Kidney (tissue), 14 donors: ENCODE measurements around the gene AKAP14. TPM values are rescaled to one million over a fixed set of nuclear protein-coding genes. Genes with fewer than 3 reads are reported as not detected.
"Not testable (repeated sequence)": the region's sequence is repeated elsewhere in the genome, so short reads cannot be mapped to it uniquely, and the experiment has no call there.

Source experiments
- DNase-seq, 5 donors: peaks; one replicate each; pipeline ENCODE4 v3.0.0-alpha.2; 2013 to 2020
- FAIRE-seq: peaks from 2 replicates; lab custom pipeline; 2012; peaks lifted over from hg19 to GRCh38; lab: Jason Lieb, UNC
- H3K27ac ChIP-seq, 2 donors: one replicate each; pipeline ENCODE4 v1.7.0; 2013; ENCODE audit warnings: low read depth in 2 of 2, low read length in 2 of 2, inconsistent platforms in 1 of 2
- H3K27me3 ChIP-seq: one replicate; pipeline ENCODE4 v1.7.1; 2013; ENCODE audit warnings: low read length, inconsistent platforms; ENCODE audit not compliant: control insufficient read depth, insufficient read depth
- H3K36me3 ChIP-seq, 3 donors: one replicate each; pipeline versions ENCODE4 v1.7.0 to v1.7.1; 2013; ENCODE audit warnings: low read length in 3 of 3, control low read depth in 1 of 3, inconsistent platforms in 1 of 3; ENCODE audit not compliant: insufficient read depth in 3 of 3, control insufficient read depth in 2 of 3
- H3K4me1 ChIP-seq, 3 donors: one replicate each; pipeline versions ENCODE4 v1.7.0 to v1.7.1; 2013; ENCODE audit warnings: low read length in 3 of 3, inconsistent platforms in 1 of 3, low read depth in 1 of 3; ENCODE audit not compliant: control insufficient read depth in 2 of 3, insufficient read depth in 2 of 3
- H3K4me3 ChIP-seq, 3 donors: one replicate each; pipeline versions ENCODE4 v1.7.0 to v1.8.1; 2013; ENCODE audit warnings: low read length in 3 of 3, control low read depth in 1 of 3, inconsistent platforms in 1 of 3
- H3K9ac ChIP-seq, 3 donors: one replicate each; pipeline versions ENCODE4 v1.7.0 to v1.7.1; 2013; ENCODE audit warnings: low read length in 3 of 3, control low read depth in 1 of 3, inconsistent platforms in 1 of 3
- H3K9me3 ChIP-seq, 3 donors: one replicate each; pipeline versions ENCODE4 v1.7.0 to v1.7.1; 2013; ENCODE audit warnings: low read length in 3 of 3, control low read depth in 1 of 3, inconsistent platforms in 1 of 3; ENCODE audit not compliant: control insufficient read depth in 2 of 3, insufficient read depth in 1 of 3
- intact Hi-C: fragments of 100-400 bp; cut with DNase I; formaldehyde crosslinking; loops from one replicate; pipeline ENCODE4 v1.11.1; 2022
- polyA plus RNA-seq: library from polyadenylated mRNA; stranded (reverse); fragments of 350-450 nt; fragmentation: Illumina TruSeq; extraction: RNeasy Lipid Tissue Mini Kit (QIAGEN cat#74804); gene quantifications from one replicate; pipeline ENCODE4 v1.2.3, GENCODE V29; 2014; ENCODE audit warnings: low read depth, low replicate concordance; ENCODE audit not compliant: insufficient read depth
- total RNA-seq: library from RNA; stranded (reverse); fragmentation: NEBNext Ultra II Directional; extraction: Animal tissue kit (Norgen Biotek cat#: 25700); gene quantifications from one replicate; pipeline ENCODE4 v1.2.1, GENCODE V29; 2021
- TF ChIP-seq, protein P1 (sequence below): IDR thresholded peaks from 3 replicates; pipeline ENCODE4 v1.5.1; 2012; ENCODE audit warnings: mild to moderate bottlenecking, moderate library complexity, borderline replicate concordance; ENCODE audit not compliant: insufficient read depth; ENCODE audit errors: extremely low read depth
- donor health status: control.
- donor health status: control.
- donor health status: control.
- donor health status: control.
- donor health status: control.
- donor health status: DM: yes; HTN: yes; CAD: no.
- donor health status: Normal renal cell carcinoma (clear cell type).

AKAP14 gene
- total and polyA plus RNA-seq, 2 donors from 2014 or later = not detected

DNA sequence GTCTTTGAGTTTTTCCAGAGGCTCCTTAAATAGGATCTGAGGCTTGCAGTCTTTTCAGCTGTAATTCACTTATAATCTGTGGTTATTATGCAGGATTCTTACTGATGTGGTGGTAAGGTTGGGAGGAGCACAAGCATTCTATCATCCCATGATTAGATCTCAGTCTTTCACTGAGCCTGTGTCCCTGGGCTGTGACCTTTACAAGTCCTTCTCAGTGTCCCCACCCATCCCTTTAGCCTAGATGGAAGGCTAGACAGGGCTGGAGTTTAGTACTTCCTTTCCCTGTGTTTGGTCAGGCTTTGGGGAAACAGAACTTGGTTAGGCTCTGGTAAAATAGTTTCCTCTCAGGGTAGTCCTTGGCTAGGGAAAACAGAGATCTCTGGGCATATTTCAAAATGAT, 64.9 kb downstream of the AKAP14 start:
- intact Hi-C loops = no loop called here
- Histone ChIP-seq H3K27me3 (no peaks in the 10 kb centered on the region), H3K36me3 (no peaks in the 10 kb centered on the region), H3K9ac (no peak overlapping the region), H3K4me3 (no peak overlapping the region), H3K27ac (no peak overlapping the region), H3K9me3 (no peaks in the 10 kb centered on the region), H3K4me1 (no peaks in the 10 kb centered on the region)
- FAIRE-seq (no peak), DNase-seq (no peak)
- TF ChIP-seq, protein P1, sequence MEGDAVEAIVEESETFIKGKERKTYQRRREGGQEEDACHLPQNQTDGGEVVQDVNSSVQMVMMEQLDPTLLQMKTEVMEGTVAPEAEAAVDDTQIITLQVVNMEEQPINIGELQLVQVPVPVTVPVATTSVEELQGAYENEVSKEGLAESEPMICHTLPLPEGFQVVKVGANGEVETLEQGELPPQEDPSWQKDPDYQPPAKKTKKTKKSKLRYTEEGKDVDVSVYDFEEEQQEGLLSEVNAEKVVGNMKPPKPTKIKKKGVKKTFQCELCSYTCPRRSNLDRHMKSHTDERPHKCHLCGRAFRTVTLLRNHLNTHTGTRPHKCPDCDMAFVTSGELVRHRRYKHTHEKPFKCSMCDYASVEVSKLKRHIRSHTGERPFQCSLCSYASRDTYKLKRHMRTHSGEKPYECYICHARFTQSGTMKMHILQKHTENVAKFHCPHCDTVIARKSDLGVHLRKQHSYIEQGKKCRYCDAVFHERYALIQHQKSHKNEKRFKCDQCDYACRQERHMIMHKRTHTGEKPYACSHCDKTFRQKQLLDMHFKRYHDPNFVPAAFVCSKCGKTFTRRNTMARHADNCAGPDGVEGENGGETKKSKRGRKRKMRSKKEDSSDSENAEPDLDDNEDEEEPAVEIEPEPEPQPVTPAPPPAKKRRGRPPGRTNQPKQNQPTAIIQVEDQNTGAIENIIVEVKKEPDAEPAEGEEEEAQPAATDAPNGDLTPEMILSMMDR = no peak

DNA sequence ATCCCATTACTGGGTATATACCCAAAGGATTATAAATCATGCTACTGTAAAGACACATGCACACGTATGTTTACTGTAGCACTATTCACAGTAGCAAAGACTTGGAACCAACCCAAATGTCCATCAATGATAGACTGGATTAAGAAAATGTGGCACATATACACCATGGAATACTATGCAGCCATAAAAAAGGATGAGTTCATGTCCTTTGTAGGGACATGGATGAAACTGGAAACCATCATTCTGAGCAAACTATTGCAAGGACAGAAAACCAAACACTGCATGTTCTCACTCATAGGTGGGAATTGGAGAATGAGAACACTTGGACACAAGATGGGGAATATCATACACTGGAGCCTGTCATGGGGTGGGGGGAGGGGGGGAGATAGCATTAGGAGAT, 71.1 kb downstream of the AKAP14 start:
- H3K36me3 ChIP-seq, FAIRE-seq, H3K9me3 ChIP-seq, H3K27me3 ChIP-seq, H3K27ac ChIP-seq, H3K4me1 ChIP-seq, intact Hi-C loops, DNase-seq, H3K4me3 ChIP-seq, H3K9ac ChIP-seq: not testable (repeated sequence)

Other genes starting within 250 kb of the AKAP14 start
- 40.1 TPM for gene SEPTIN6, start 202.7 kb upstream of the AKAP14 start, total RNA-seq
- gene SEPTIN6, start 202.7 kb upstream of the AKAP14 start, polyA plus RNA-seq = 32.4 TPM
- 1.3 TPM for gene SOWAHD, start 137.3 kb upstream of the AKAP14 start, total RNA-seq
- gene SOWAHD, start 137.3 kb upstream of the AKAP14 start, polyA plus RNA-seq = 0.92 TPM
- 1,212 TPM for gene RPL39, start 104.3 kb upstream of the AKAP14 start, total RNA-seq
- gene RPL39, start 104.3 kb upstream of the AKAP14 start, polyA plus RNA-seq = 2,663 TPM
- 6.0 TPM for gene UPF3B, start 42.9 kb upstream of the AKAP14 start, total RNA-seq
- gene UPF3B, start 42.9 kb upstream of the AKAP14 start, polyA plus RNA-seq = 9.4 TPM
- 13.3 TPM for gene RNF113A, start 24.2 kb upstream of the AKAP14 start, total RNA-seq
- gene RNF113A, start 24.2 kb upstream of the AKAP14 start, polyA plus RNA-seq = 18.7 TPM
- 114 TPM for gene NDUFA1, start 24.1 kb upstream of the AKAP14 start, total RNA-seq
- gene NDUFA1, start 24.1 kb upstream of the AKAP14 start, polyA plus RNA-seq = 512 TPM
- gene NKAP, start 47.9 kb downstream of the AKAP14 start, total RNA-seq = 7.7 TPM
- gene NKAP, start 47.9 kb downstream of the AKAP14 start, polyA plus RNA-seq = 9.9 TPM
- gene RHOXF2B, start 181.8 kb downstream of the AKAP14 start, total RNA-seq = not detected
- not detected for gene RHOXF2B, start 181.8 kb downstream of the AKAP14 start, polyA plus RNA-seq
- 0.79 TPM for gene RHOXF1, start 220.0 kb downstream of the AKAP14 start, total RNA-seq
- 0.97 TPM for gene RHOXF1, start 220.0 kb downstream of the AKAP14 start, polyA plus RNA-seq